Glomerular endothelial cell (primary cell): ENCODE results near the gene GSX1. TPM values are rescaled to one million over a fixed set of nuclear protein-coding genes. Genes with fewer than 3 reads are reported as not detected.
"Not testable (repeated sequence)": the region's sequence is repeated elsewhere in the genome, so short reads cannot be mapped to it uniquely, and the experiment has no call there.

ENCODE experiments used
- DNase-seq: peaks from one replicate; pipeline ENCODE4 v3.0.0-alpha.2; 2011; ENCODE audit warnings: low read depth, low spot score; ENCODE audit errors: extremely low read depth
- total RNA-seq: library from RNA; depleted of rRNA; stranded (reverse); fragments of >200 nt; gene quantifications from 2 replicates; pipeline ENCODE4 v1.2.3, GENCODE V29; 2015

Gene GSX1
- total RNA-seq, 1 donor from 2014 or later: not detected

GRCh38 chr13:27793507-27794367 is 1.5 kb downstream of the GSX1 start:
- DNase-seq: no peak

GRCh38 chr13:27794368-27794691 is 2.0 kb downstream of the GSX1 start:
- no peak for DNase-seq

- DNase-seq: no peak
These were observed 2.8 kb downstream of the GSX1 start for GRCh38 chr13:27794921-27795717.

GRCh38 chr13:27795718-27796019 is 3.4 kb downstream of the GSX1 start:
- DNase-seq: no peak

- DNase-seq: no peak
These were observed 4.4 kb downstream of the GSX1 start for GRCh38 chr13:27796544-27797227.

- no peak for DNase-seq
These were observed 4.9 kb downstream of the GSX1 start for GRCh38 chr13:27797228-27797624.

GRCh38 chr13:27806744-27807387 is 14.6 kb downstream of the GSX1 start:
- no peak for DNase-seq

- DNase-seq: no peak
These were observed 16.7 kb downstream of the GSX1 start for GRCh38 chr13:27808851-27809550.

GRCh38 chr13:27810009-27810408 is 17.7 kb downstream of the GSX1 start:
- DNase-seq: no peak

GRCh38 chr13:27810461-27810860 is 18.2 kb downstream of the GSX1 start:
- no peak for DNase-seq

GRCh38 chr13:27813826-27814225 is 21.5 kb downstream of the GSX1 start:
- DNase-seq: no peak

GRCh38 chr13:27817832-27818231 is 25.5 kb downstream of the GSX1 start:
- not testable (repeated sequence) for DNase-seq

GRCh38 chr13:27820524-27821482 is 28.5 kb downstream of the GSX1 start:
- DNase-seq: no peak

- no peak for DNase-seq
These were observed 29.3 kb downstream of the GSX1 start for GRCh38 chr13:27821566-27821965.

GRCh38 chr13:27822258-27822872 is 30.1 kb downstream of the GSX1 start:
- no peak for DNase-seq

- DNase-seq: no peak
These were observed 30.6 kb downstream of the GSX1 start for GRCh38 chr13:27822873-27823311.

GRCh38 chr13:27824121-27824520 is 31.8 kb downstream of the GSX1 start:
- DNase-seq: no peak

GRCh38 chr13:27825072-27825471 is 32.8 kb downstream of the GSX1 start:
- no peak for DNase-seq
